Esophagus squamous epithelium (tissue), 5 donors: ENCODE data around the gene ZDHHC7. TPM values are rescaled to one million over a fixed set of nuclear protein-coding genes. Genes with fewer than 3 reads are reported as not detected.

ENCODE experiments used
- DNase-seq: peaks from one replicate; lab custom pipeline; 2025; lab: John Stamatoyannopoulos, UW
- H3K27ac ChIP-seq, 4 donors: fragments of 200-600 bp; sonication (generic); one replicate each; pipeline ENCODE4 v1.5.1; 2016 to 2019; ENCODE audit warnings: mild to moderate bottlenecking in 1 of 4
- H3K27me3 ChIP-seq, 4 donors: fragments of 200-600 bp; sonication (generic); 1 replicate in 3 of 4; 2 replicates in 1 of 4; pipeline versions ENCODE4 v1.5.1 to v1.6.0; 2017 to 2021; ENCODE audit warnings: antibody characterized with exemption in 1 of 4
- H3K36me3 ChIP-seq, 3 donors: fragments of 200-600 bp; sonication (generic); one replicate each; pipeline ENCODE4 v1.5.1; 2016 to 2019
- H3K4me1 ChIP-seq, 3 donors: fragments of 200-600 bp; sonication (generic); one replicate each; pipeline ENCODE4 v1.5.1; 2017 to 2019
- H3K4me3 ChIP-seq, 4 donors: fragments of 200-600 bp; sonication (generic); 1 replicate in 3 of 4; 2 replicates in 1 of 4; pipeline ENCODE4 v1.5.1; 2016 to 2019; ENCODE audit warnings: mild to moderate bottlenecking in 2 of 4, moderate library complexity in 1 of 4
- H3K9me3 ChIP-seq, 3 donors: fragments of 200-600 bp; sonication (generic); one replicate each; pipeline ENCODE4 v1.5.1; 2016 to 2019
- CTCF ChIP-seq, 6 experiments: fragments of 450-650 bp in 4 of 6; fragments of 200-600 bp in 2 of 6; sonication (generic) in 2 of 6; IDR thresholded peaks; one replicate each; pipeline ENCODE4 v1.5.1; 2016 to 2019; ENCODE audit warnings: antibody characterized with exemption in 6 of 6, mild to moderate bottlenecking in 4 of 6, moderate library complexity in 4 of 6
- POLR2A ChIP-seq, 4 donors: fragments of 450-650 bp; IDR thresholded peaks; one replicate each; pipeline ENCODE4 v1.6.1; 2017; ENCODE audit warnings: antibody characterized with exemption in 4 of 4, mild to moderate bottlenecking in 4 of 4, moderate library complexity in 3 of 4
- WGBS, 2 donors: methylation state at CpG; one replicate each; pipeline ENCODE4 v1.1.5; 2018; 5-methylcytosine and 5-hydroxymethylcytosine counted together
- intact Hi-C: fragments of 100-400 bp; cut with DNase I; formaldehyde crosslinking; loops from one replicate; pipeline ENCODE4 v1.15.0; 2022
- total RNA-seq, 4 donors: library from RNA; depleted of rRNA; stranded (reverse); fragments of >200 nt; gene quantifications; one replicate each; pipeline ENCODE4 v1.1.0, GENCODE V29; 2016
- donor health status: DM: yes; HTN: yes; CAD: no.

ZDHHC7 gene
- total RNA-seq, 4 donors from 2014 or later = 31.2 to 41.2 (median 38.6) TPM

DNA sequence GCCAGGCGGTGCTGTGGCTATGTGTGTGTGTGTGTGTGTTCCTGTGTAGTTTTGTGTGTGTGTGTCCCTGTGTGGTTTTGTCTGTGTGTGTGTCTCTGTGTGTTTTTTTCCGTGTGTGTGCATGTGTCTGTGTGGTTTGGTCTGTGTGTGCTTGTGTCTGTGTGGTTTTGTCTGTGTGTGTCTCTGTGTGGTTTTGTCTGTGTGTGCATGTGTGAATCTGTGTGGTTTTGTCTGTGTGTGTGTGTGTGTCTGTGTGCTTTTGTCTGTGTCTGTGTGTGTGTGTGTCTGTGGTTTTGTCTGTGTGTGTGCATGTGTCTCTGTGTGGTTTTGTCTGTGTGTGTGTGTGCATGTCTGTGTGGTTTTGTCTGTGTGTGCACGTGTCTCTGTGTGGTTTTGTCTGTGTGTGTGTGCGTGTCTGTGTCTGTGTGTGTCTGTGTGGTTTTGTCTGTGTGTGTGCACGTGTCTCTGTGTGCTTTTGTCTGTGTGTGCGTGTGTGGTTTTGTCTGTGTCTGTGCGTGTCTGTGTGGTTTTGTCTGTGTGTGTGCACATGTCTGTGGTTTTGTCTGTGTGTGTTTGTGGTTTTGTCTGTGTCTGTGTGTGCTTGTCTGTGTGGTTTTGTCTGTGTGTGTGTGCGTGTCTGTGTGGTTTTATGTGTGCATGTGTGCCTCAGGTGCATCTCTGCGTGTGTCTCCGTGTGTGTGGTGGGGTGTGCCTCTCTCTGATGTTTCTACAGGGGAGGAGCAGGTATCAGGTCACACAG is 62.3 kb downstream of the ZDHHC7 start:
- intact Hi-C loops = no loop called here

DNA sequence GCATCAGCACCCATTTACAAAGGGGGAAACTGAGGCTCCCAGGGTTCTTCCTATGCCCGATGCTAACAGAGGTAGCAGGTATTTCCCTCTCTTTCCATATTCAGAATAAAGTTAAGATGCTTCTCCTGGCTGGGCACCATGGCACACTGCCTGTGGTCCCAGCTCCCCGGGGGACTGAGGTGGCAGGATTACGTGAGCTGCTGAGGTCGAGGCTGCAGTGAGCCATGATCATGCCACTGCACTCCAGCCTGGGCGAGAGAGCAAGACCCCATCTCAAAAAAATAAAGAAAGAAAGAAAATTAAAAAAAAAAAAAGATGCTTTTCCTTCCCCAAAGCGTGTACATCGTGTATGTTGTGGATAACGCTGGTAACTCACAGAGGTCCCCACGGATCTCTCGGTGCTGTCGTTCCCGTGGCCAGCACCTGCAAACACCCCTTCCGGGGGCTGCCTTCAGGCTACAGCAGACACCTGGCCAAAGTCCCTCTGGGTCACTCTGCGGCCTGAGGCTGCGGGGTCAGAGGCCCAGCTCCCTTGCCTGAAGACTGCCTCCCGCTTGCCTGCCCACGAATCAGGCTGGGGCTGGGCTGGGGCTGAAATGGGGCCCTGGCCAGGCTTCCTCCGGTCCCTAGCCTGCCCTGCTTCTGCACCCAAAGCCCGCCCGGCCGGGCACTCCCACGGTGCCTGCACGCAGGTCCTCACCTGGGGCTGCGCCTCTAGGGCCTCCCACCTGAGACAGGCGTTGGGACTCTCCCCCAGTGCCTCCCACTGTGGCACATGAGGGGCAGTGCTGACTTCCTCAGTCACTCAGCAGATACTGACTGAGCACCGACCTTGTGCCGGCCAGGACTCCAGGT is 63.1 kb downstream of the ZDHHC7 start:
- no peak overlapping the region for H3K27ac ChIP-seq
- intact Hi-C loops = no loop called here
- no peak for DNase-seq
- H3K9me3 ChIP-seq = no peaks in the 10 kb centered on the region
- H3K4me1 ChIP-seq = peaks cover 6 to 29% (median 14%) of the 10 kb centered on the region in 3 donors
- no peak for TF ChIP-seq CTCF (IDR thresholded peaks at IDR 0.05)
- no peak for TF ChIP-seq POLR2A (IDR thresholded peaks at IDR 0.05)
- no peaks in the 10 kb centered on the region for H3K36me3 ChIP-seq
- 61 to 68% methylated on average over 11 to 13 of the region's 27 CpGs for WGBS, 2 donors
- H3K4me3 ChIP-seq = no peak overlapping the region
- no peaks in the 10 kb centered on the region for H3K27me3 ChIP-seq

More for the DNA sequence above, 62.3 kb downstream of the ZDHHC7 start:
- H3K9me3 ChIP-seq = no peaks in the 10 kb centered on the region
- H3K36me3 ChIP-seq = no peaks in the 10 kb centered on the region
- no peak overlapping the region for H3K27ac ChIP-seq
- TF ChIP-seq CTCF (IDR thresholded peaks at IDR 0.05) = no peak
- no peak for TF ChIP-seq POLR2A (IDR thresholded peaks at IDR 0.05)
- 52 to 66% methylated on average over 8 to 10 of the region's 10 CpGs for WGBS, 2 donors
- peaks cover 6 to 33% (median 14%) of the 10 kb centered on the region in 3 donors for H3K4me1 ChIP-seq
- no peak overlapping the region for H3K4me3 ChIP-seq
- H3K27me3 ChIP-seq = no peaks in the 10 kb centered on the region
- DNase-seq = no peak

GRCh38 chr16:84947022-84947421 is 64.3 kb downstream of the ZDHHC7 start:
- Histone ChIP-seq H3K4me3 (no peak overlapping the region), H3K27me3 (no peaks in the 10 kb centered on the region), H3K36me3 (no peaks in the 10 kb centered on the region), H3K9me3 (no peaks in the 10 kb centered on the region), H3K27ac (no peak overlapping the region), H3K4me1 (peaks cover 0 to 17% (median 5%) of the 10 kb centered on the region in 3 donors)
- no peak for TF ChIP-seq CTCF (IDR thresholded peaks at IDR 0.05)
- no peak for TF ChIP-seq POLR2A (IDR thresholded peaks at IDR 0.05)
- WGBS, 2 donors = 26 to 43% methylated on average over 8 to 9 of the region's 9 CpGs
- intact Hi-C loops = no loop called here
- DNase-seq = no peak

GRCh38 chr16:84943620-84944019 is 67.7 kb downstream of the ZDHHC7 start:
- intact Hi-C loops = no loop called here
- no peak overlapping the region for H3K27ac ChIP-seq
- WGBS, 2 donors = 59 to 75% methylated on average over 3 to 4 of the region's 4 CpGs

More at GRCh38 chr16:84943620-84944019, 67.7 kb downstream of the ZDHHC7 start:
- Histone ChIP-seq H3K9me3 (no peaks in the 10 kb centered on the region), H3K36me3 (no peaks in the 10 kb centered on the region), H3K4me3 (no peak overlapping the region), H3K4me1 (peaks cover 0 to 6% (median 5%) of the 10 kb centered on the region in 3 donors), H3K27me3 (no peaks in the 10 kb centered on the region)
- TF ChIP-seq CTCF (IDR thresholded peaks at IDR 0.05) = no peak
- TF ChIP-seq POLR2A (IDR thresholded peaks at IDR 0.05) = no peak
- no peak for DNase-seq
